Suprapubic skin (tissue), 3 donors: Measurements from ENCODE around the gene SLC9A8.

ENCODE experiments used
- CTCF ChIP-seq, 2 donors: fragments of 200-600 bp in 1 of 2; fragments of 450-650 bp in 1 of 2; sonication (generic) in 1 of 2; IDR thresholded peaks; one replicate each; pipeline ENCODE4 v1.5.1; 2016 to 2019; ENCODE audit warnings: antibody characterized with exemption in 2 of 2, mild to moderate bottlenecking in 1 of 2, moderate library complexity in 1 of 2
- EP300 ChIP-seq: sonication (generic); formaldehyde crosslinking; IDR thresholded peaks from one replicate; pipeline ENCODE4 v1.6.1; 2017; ENCODE audit warnings: antibody characterized with exemption

- TF ChIP-seq CTCF (IDR thresholded peaks at IDR 0.05), result peak; percentile 39 to 75
- no peak for TF ChIP-seq EP300
Observed at GRCh38 chr20:49888212-49889000, 75.8 kb downstream of the SLC9A8 start.
